Stimulated activated CD4-positive, alpha-beta T cell treated with anti-CD3 and anti-CD28 coated beads, TNF-alpha, amount 100 ng/mL, for 4 hours (primary cell): Measurements from ENCODE around the gene GLT1D1.
"Not testable (repeated sequence)": the region's sequence is repeated elsewhere in the genome, so short reads cannot be mapped to it uniquely, and the experiment has no call there.

ENCODE experiments used
- DNase-seq, 3 experiments: peaks; one replicate each; pipeline ENCODE4 v3.0.0-alpha.2; 2020; ENCODE audit warnings: low read depth in 3 of 3

GLT1D1 gene

DNA sequence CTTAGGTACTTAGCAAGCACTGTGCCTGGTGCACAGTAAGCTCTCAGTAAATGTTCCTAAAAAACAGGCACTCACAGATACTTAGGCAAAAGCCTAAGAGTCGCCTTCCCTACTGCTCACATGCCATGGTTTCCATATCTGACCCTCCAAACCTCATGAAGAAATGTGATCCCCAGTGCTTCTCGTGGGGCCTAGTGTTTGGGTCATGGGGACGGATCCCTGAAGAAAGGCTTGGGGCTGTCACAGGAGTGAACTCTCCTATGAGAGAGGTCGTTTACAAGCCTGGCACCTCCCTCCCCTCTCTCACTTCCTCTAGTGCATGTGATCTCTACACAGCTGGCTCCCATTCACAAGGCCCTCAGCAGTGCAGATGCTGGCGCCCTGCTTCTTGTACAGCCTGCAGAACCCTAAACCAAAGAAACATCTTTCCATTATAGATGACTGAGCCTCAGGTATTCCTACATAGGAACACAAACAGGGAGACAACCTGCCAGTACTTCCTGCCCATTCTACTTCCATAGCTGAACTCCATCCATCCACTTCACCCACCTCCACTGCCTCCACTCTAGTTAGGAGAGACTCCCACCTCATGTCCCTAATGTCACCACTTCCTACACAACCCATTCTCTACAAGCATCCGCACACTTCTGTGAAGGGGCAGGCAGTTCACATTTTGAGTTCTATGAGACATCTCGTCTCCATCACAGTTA lies 32.4 kb upstream of the GLT1D1 start:
- no peak for DNase-seq

DNA sequence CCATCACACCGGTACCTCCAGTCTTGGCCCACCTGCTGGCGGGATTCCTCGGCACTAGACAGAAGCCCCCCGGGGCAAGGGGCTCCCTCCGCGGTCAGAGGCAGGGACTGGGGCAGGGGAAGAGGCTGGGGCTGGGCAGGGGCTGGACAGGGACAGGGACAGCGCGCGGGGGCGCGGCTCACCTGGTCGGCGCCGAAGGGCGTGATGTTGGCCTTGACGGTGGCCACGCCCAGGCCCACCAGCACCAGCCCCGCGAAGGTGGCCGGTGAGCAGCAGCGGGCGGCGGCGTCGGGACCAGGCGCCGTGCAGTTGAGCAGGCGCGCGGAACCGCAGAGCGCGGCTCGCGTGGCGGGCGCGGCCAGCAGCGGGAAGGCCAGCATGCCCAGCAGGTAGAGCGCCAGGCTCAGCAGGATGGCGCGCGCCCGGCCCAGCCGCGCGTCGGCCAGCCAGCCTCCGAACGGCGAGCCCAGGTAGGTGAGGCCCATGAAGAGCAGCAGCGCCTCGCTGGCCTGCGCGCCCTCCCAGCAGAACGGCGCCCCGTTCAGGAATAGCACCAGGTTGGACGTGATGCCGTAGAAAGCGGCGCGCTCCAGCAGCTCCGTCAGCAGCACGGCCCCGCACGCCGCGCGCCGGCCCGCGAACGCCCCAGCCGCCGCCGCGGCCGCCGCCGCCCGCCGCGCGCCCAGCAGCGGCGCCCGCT lies 29.9 kb upstream of the GLT1D1 start:
- DNase-seq = peak in 1 of 3 experiments; percentile 16

DNA sequence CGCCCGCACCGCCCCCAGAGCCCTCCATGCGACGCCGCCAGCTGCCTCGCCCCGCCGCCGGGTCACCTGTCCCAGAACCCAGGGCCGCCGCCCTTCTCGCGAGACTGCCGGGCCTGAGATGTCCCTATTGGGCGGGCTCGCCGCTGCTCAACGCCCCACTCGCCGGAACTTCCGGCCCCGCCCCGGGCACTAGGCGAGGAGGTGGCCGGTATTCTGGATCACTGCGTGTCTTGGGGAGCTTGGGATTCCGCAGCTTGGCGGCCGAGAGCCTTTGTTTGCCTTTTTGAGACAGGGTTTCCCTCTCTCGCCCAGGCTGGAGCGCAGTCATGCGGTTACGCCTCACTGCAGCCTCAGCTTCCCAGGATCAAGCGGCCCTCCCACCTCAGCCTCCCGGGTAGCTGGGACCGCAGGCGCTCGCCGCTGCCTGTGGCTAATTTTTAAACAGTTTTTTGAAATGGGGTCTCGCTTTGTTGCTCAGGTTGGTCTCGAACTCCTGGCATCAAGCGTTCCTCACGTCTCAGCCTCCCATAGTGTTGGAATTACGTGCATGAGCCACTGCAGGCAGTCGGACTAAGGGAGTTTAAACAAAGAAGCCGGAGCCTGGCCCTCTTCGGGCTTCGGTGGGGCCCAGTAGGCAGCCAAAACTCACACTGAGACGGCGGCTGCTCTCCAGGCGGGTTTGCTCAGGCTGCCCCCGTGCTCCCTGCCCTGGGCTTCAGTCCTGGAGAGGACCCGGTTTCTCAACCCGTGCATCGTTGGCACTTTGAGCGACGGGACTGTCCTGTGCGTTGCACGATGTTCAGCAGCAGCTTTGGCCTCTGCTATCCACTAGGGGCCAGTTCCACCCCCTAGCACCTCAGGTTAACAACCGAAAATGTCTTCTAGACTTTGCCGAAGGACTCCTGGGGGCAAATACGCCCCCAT lies 29.1 kb upstream of the GLT1D1 start, which contains the start of gene SLC15A4:
Gene SLC15A4, minus strand, starts transcription at position 43 of the 924 bp plus-strand sequence. Its CDS starts 15 bp downstream, at position 28.
- peak; percentile 72 to 90 (median 85) for DNase-seq

DNA sequence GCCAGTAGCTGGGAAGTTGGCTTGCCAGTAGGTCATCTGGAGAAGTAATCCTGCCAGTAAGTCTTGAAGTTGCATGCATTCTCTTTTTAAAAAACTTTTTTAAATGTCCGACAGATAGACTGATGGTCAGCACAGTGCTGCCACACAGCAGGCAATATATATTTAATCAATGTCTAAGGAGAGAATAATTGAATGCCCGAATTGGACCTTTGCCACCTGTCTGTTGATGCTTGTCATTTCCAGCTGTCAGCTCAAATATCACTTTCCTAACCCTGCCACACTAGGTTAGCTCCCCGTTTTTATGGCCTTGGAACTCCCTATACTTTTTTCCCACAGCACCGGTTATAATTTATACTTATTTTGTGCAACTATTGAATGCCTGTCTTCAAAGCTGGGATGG lies 27.4 kb upstream of the GLT1D1 start:
- no peak for DNase-seq

DNA sequence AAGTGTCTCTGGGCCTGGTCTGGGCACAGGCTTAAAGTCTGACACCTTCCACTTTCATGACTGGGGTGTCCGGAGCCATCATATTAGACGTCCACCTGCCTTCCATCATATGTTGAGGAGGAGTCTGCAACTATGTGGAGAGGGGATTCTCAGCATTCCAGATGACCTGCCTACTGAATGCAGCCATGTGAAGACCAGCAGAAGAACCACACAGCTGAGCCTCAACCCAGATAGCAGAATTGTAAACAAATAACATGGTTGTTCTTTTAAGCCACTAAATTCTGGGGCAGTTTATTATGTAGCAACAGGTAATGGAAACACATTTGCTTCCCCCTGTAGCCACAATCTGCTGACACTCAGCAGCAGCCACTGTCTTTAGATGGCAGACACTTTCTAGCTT lies 25.6 kb upstream of the GLT1D1 start:
- no peak for DNase-seq

DNA sequence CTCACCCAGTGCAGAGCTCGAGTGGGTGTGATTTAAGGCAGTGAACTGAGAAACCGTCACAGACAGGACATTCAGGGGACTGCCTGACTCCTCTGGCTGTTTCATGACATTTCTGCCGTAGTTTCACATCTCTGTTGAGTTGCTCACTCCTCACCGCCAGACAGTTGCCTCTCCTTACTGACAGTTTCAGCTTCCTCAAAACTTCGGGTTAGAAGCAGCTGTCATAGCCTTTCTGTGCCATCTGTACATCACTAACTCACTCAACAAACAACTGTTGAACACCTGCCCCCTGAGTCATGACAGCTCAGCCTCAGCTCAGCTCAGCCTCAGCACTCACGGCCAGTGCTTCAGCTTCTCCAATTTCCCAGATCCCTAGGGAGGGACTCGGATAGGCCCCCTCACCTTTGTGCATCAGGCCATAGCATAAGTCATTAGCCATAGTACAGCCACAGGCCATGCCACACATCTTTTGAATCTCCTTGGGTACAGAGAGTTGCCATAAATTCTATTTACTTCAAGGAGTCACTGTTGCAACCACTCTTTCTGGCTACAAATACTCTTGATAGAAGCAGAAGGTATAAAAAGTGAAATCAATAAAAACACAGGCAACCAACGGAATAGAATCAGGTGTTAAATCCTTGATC lies 23.3 kb upstream of the GLT1D1 start:
- DNase-seq = no peak

DNA sequence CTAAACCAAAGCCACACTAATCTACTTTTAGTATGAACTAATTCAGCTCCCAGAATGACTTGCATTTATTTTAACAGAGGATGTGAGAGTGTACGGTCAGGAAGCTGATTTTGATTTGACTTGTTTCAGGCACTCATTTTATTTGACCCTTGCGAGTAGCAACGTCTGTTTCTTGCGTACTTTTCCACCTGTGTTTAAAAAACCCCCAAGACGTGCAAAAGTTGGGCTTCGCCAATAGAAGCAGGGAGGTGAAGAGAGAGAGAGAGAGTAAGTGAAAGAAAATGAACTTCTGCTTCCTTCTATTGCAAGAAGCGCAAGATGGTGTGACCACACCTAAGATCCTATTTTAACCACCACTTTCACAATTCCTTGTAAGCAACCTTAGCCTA lies 22.8 kb upstream of the GLT1D1 start:
- no peak for DNase-seq

DNA sequence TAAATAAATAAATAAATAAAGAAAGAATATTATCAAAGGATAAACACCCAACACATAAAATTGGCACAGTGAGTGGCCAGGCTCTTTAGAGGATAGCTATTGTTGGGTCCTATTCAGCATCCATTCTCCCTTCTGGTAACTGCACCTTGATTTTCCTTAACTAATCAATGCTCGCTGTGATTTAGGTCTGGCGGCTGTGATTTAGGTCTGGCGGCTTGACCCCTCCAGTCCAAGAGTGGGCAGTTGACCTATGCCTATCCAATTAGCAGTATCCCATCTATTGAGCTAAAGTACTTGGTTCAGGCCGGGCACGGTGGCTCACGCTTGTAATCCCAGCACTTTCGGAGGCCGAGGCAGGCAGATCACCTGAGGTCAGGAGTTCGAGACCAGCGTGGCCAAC lies 19.9 kb upstream of the GLT1D1 start:
- no peak for DNase-seq

DNA sequence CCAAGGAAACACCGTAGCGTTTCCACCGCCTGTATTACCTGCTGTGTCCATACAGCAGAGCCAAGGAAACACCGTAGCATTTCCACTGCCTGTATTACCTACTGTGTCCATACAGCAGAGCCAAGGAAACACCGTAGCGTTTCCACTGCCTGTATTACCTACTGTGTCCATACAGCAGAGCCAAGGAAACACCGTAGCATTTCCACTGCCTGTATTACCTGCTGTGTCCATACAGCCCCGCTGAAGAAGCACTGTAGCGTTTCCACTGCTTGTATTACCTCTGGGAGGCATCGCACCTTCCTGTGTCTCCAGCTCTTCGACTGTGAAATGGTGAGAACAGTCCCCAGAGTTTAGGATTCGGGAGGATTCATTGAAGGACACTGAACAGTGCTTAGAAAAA lies 13.4 kb upstream of the GLT1D1 start:
- not testable (repeated sequence) for DNase-seq

DNA sequence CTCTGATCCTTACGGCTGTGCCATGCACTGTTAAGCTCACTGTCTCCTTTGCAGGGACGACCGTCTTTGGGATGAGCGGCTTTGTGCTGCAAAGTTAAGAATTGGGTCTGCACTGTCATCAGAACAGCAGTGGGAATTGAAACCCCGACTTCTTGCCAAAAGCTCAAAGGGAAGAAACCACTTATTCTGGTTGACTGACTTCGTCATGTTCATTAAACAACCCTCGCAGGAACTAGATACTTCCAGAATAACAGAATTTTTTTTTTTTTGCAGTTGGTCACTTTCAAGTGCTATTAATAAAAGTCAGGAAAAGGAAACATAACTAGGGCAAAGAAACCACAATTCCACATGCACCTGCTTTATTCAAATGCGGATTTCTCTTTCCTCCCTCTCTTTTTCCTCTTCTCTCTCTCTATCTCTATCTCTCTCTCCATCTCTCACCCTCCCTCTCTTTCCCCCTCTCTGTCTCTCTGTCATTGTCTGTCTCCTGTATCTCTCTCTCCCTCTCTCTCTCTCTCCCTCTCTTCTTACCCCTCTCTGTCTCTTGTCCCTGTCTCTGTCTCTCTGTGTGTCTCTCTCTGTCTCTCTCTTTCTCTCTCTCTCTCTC lies 12.3 kb upstream of the GLT1D1 start:
- no peak for DNase-seq

DNA sequence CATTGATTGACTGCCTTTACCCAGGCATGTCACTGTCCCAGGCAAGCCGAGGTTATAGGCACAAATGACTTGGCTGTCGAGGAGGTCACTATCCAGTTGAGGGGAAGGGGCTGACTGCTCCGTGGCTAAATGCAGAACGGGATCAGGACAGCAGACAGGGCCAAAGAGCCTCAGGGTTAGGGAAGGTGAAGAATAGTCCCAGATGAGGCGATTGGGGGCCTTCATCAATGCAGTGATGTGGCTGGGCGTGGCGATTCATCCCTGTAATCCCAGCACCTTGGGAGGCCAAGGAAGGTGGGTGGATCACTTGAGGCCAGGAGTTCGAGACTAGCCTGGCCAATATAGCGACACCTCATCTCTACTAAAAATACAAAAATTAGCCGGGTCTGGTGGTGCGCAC lies 10.7 kb upstream of the GLT1D1 start:
- no peak for DNase-seq

DNA sequence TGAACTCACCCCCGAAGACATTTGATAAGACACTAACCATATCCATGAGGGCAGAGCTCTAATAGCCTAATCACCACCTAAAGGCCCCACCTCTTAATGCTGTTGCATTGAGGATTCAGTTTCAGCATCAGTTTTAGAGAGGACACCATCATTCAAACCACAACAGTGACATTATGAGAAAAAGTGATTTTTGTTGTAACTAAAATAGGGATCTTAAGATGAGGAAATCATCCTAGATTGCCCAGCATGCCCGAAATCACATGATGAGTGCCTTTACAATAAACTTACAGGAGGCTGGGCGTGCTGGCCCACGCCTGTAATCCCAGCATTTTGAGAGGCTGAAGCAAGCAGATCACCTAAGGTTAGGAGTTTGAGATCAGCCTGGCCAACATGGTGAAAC lies 9.7 kb upstream of the GLT1D1 start:
- no peak for DNase-seq

DNA sequence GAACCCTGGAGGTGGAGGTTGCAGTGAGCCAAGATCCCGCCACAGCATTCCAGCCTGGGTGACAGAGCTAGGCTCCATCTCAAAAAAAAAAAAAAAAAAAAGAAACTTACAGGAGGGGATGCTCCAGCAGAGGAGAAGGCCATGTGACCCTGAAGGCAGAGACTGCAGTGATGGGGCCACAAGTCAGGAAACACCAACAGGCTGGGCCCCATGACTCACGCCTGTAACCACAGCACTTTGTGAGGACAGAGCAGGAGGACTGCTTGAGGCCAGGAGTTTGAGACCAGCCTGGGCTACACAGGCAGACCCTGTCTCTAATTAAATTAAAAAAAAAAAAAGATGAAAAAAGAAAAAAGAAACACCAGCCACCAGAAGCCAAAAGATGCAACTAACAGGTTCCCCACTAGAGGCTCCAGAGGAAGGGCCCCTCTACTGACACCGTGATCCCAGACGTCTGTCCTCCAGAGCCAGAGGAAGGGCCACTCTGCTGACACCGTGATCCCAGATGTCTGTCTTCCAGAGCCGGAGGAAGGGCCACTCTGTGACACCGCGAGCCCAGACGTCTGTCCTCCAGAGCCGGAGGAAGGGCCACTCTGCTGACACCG lies 9.1 kb upstream of the GLT1D1 start:
- no peak for DNase-seq

DNA sequence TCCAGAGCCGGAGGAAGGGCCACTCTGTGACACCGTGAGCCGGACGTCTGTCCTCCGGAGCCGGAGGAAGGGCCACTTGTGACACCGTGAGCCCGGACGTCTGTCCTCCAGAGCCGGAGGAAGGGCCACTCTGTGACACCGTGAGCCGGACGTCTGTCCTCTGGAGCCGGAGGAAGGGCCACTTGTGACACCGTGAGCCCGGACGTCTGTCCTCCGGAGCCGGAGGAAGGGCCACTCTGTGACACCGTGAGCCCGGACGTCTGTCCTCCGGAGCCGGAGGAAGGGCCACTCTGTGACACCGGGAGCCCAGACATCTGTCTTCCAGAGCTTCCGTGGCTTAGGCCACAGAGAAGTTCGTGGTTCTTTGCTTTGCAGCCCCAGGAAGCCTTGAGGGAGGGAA lies 6.6 kb upstream of the GLT1D1 start:
- DNase-seq = not testable (repeated sequence)

DNA sequence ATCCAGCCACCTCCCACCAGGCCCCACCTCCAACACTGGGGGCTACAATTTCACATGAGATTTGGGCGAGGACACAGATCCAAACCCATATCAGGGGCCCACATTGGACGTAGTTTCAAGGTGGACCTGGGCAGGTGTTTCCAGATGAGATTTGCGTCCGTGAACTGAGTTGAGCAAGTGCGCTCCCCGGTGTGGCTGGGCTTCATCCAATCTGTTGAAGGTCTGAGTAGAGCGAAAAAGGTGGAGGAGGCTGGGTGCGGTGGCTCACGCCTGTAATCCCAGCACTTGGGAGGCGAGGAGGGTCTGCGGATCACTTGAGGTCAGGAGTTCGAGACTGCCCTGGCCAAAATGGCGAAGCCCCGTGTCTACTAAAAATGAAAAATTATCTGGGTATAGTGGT lies 4.9 kb upstream of the GLT1D1 start:
- no peak for DNase-seq

DNA sequence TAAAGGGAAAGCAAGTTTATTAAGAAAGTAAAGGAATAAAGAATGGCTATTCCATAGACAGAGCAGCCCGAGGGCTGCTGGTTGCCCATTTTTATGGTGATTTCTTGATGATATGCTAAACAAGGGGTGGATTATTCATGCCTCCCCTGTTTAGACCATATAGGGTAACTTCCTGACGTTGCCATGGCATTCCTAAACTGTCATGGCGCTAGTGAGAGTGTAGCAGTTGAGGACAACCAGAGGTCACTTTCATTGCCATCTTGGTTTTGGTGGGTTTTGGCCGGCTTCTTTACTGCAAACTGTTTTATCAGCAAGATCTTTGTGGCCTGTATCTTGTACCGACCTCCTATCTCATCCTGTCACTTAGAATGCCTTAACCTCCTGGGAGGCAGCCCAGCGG lies 3.5 kb upstream of the GLT1D1 start:
- DNase-seq = not testable (repeated sequence)

DNA sequence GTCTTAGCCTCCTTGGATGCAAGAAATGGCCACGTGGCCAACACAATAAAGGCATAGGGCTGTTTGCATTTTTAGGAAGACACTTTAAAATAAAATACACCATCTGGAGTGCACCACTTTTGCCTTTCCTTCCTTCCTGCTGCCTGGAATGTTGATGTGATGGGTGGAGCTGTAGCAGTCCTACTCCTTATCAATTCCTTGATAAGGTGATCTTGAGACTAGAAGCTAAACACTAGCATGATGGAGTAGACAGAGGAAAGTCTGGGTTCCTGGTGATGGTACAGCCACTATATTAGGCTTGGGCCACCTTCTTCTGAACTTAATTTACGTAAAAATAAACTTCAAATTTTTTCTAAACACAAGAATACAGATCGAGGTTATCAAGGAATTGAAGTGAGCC lies 2.9 kb upstream of the GLT1D1 start:
- DNase-seq = no peak

DNA sequence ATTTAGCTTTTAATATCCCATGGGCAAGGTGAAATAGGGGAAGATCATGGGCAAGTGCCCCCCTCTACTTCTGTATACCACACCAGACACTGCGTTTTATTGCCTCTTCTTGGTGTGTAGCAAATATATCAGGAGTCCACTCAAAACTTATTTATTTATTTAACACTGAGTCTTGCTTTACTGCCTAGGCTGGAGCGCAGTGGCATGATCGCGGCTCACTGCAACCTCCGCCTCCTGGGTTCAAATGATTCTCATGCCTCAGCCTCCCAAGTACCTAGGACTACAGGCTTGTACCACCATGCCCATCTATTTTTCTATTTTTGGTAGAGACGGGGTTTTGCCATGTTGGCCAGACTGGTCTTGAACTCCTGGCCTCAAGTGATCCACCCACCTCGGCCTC lies 1.8 kb upstream of the GLT1D1 start:
- not testable (repeated sequence) for DNase-seq

DNA sequence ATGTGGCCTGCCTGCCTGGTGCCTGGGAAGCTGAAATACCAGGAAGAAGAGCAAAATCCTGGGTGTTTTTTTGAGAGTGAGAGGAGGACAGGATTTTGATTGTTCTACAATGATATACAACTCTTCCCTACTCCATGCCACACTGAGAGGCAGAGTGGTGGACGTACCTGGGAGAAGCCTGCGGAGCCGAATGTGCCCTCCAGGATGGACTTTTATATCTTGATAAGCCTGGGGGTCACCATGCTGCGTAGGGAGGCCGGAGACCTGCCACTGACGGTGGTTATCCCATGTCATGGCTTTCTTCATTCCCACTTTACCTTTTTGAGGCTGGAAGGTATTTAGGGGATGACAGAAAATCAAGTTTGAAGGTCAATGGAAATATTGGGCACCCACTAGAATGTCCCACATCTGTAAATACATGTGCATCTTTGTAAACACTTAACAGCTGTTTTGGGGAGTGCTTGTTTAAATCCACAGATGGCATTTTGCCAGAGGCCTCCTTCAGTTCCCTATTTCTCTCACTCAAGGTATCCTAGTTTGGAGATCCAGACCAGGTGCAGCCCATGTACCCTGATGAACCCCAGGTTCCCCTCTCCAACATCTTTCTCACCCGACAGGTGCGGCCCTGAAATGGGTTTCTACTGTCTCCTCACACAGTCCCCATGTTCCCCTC lies 1.1 kb upstream of the GLT1D1 start:
- no peak for DNase-seq

DNA sequence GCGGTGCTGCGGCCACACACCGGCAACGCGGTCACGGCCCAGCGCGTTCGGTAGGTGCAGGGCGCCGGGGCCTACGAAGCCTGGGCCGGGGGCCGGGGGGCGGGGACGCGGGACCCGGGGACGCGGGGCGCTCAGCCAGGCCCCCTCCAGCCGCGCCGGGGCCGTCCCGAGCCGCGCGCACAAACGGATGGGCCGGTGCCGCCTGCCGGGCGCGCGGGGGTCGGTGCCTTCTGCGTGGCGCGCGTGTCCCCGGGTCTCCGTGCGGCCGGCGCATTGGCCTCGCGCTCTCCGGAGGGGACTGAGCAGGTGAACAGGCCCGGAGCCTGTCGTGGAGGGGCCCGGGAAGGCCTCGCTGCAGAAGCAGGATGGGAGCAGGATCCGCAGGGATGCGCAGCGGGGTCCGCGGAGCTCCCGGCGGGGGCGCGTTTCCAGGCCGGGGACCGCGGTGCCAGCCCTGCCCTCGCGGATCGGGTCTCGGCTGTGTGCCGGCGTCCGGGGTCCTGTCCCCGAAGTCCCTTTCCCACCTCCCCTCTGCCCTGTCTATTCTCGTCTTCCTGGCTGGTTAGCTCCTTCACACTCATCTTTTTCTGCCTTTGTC lies 421 bp downstream of the GLT1D1 start:
- DNase-seq = no peak
